OCI-LY7 (cell line): ENCODE results near the gene GTPBP6.

Experiments
- EZH2phosphoT487 ChIP-seq: fragments of 200-600 bp; sonication (generic); IDR thresholded peaks from 2 replicates; pipeline ENCODE4 v1.6.1; 2018; ENCODE audit warnings: low read depth, borderline replicate concordance, mild to moderate bottlenecking, mixed run types, antibody characterized with exemption, low read length, moderate library complexity, mixed read lengths
- TF ChIP-seq, protein P1 (sequence below): fragments of 200-600 bp; sonication (generic); conservative IDR thresholded peaks from 2 replicates; pipeline ENCODE4 v1.5.1; 2014; ENCODE audit warnings: mild to moderate bottlenecking, antibody characterized with exemption, low read length, moderate library complexity, mixed read lengths

DNA sequence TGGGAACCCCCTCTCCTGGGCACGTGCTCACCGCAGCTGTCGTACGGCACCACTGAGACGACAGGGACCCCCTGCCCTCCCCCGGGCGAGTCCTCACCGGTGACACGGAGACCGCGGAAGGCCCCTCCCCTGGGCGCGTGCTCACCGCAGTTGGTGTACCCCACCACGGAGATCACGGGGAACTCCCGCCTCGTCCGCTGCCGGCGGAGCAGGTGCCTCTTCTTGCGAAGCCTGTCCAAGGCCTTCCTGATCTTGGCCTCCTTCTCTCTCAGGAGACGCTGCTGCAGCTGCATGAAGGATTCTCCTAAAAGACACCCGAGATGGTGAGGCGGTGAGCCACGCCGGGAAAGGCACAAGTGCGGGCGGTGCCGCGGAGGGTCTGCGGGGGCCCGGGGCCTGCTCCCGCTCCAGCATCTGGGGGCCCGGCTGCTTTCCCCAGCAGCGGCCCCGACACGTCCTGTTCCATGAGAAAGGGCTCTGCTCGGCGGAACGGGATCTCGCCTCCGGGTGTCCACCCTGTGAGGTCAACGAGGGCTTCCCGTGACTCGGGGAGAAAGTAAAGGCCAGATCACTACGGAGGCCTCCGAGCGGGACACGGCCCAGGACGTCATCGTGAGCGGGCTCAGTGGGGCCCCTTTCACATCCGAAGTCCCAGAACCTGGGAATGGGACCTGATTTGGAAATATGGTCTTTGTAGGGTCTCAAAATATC, 5.8 kb downstream of the GTPBP6 start:
- TF ChIP-seq, protein P1, sequence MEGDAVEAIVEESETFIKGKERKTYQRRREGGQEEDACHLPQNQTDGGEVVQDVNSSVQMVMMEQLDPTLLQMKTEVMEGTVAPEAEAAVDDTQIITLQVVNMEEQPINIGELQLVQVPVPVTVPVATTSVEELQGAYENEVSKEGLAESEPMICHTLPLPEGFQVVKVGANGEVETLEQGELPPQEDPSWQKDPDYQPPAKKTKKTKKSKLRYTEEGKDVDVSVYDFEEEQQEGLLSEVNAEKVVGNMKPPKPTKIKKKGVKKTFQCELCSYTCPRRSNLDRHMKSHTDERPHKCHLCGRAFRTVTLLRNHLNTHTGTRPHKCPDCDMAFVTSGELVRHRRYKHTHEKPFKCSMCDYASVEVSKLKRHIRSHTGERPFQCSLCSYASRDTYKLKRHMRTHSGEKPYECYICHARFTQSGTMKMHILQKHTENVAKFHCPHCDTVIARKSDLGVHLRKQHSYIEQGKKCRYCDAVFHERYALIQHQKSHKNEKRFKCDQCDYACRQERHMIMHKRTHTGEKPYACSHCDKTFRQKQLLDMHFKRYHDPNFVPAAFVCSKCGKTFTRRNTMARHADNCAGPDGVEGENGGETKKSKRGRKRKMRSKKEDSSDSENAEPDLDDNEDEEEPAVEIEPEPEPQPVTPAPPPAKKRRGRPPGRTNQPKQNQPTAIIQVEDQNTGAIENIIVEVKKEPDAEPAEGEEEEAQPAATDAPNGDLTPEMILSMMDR, result no peak
- TF ChIP-seq EZH2phosphoT487, result no peak
